Measurements from ENCODE around the gene KLHL6.

- TF ChIP-seq EP300 (IDR thresholded peaks at IDR 0.05): no peak
- TF ChIP-seq, protein P1, sequence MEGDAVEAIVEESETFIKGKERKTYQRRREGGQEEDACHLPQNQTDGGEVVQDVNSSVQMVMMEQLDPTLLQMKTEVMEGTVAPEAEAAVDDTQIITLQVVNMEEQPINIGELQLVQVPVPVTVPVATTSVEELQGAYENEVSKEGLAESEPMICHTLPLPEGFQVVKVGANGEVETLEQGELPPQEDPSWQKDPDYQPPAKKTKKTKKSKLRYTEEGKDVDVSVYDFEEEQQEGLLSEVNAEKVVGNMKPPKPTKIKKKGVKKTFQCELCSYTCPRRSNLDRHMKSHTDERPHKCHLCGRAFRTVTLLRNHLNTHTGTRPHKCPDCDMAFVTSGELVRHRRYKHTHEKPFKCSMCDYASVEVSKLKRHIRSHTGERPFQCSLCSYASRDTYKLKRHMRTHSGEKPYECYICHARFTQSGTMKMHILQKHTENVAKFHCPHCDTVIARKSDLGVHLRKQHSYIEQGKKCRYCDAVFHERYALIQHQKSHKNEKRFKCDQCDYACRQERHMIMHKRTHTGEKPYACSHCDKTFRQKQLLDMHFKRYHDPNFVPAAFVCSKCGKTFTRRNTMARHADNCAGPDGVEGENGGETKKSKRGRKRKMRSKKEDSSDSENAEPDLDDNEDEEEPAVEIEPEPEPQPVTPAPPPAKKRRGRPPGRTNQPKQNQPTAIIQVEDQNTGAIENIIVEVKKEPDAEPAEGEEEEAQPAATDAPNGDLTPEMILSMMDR (IDR thresholded peaks at IDR 0.05): no peak
Measured at GRCh38 chr3:183542355-183542754, 13.2 kb downstream of the KLHL6 start.

Data from upper lobe of left lung (tissue), 4 donors.